Panc1 (cell line): ENCODE results near the gene PDE1C.

Experiments
- CTCF ChIP-seq: fragments of 450-650 bp; IDR thresholded peaks from 2 replicates; pipeline ENCODE4 v1.5.1; 2017; ENCODE audit warnings: mild to moderate bottlenecking
- POLR2AphosphoS5 ChIP-seq: IDR thresholded peaks from 2 replicates; pipeline ENCODE4 v1.6.1; 2012; ENCODE audit warnings: mild to moderate bottlenecking, low read depth, low read length, moderate library complexity

GRCh38 chr7:31705377-31705776 is 364.8 kb downstream of the PDE1C start:
- TF ChIP-seq POLR2AphosphoS5 (no peak), CTCF (no peak)
